ENCODE results near the gene DUSP28.
"Not testable (repeated sequence)": the region's sequence is repeated elsewhere in the genome, so short reads cannot be mapped to it uniquely, and the experiment has no call there.

The DUSP28 gene

GRCh38 chr2:240560480-240561324 lies 545 bp downstream of the DUSP28 start:
- peak; percentile 99 to 100 (median 100) for DNase-seq (ENCODE audit: low read depth in 3 of 3)

- no peak for DNase-seq (ENCODE audit: low read depth in 3 of 3)
These were observed 1.3 kb downstream of the DUSP28 start for GRCh38 chr2:240561325-240561971.

- not testable (repeated sequence) for DNase-seq (ENCODE audit: low read depth in 3 of 3)
These were observed 3.1 kb downstream of the DUSP28 start for GRCh38 chr2:240563231-240563630.

GRCh38 chr2:240563951-240564560 lies 3.9 kb downstream of the DUSP28 start:
- no peak for DNase-seq (ENCODE audit: low read depth in 3 of 3)

- no peak for DNase-seq (ENCODE audit: low read depth in 3 of 3)
These were observed 4.6 kb downstream of the DUSP28 start for GRCh38 chr2:240564561-240565332.

- peak; percentile 69 to 81 (median 76) for DNase-seq (ENCODE audit: low read depth in 3 of 3)
These were observed 5.4 kb downstream of the DUSP28 start for GRCh38 chr2:240565333-240566202.

GRCh38 chr2:240566203-240567136 lies 6.3 kb downstream of the DUSP28 start:
- DNase-seq (ENCODE audit: low read depth in 3 of 3) = peak; percentile 88 to 93 (median 89)

- DNase-seq (ENCODE audit: low read depth in 3 of 3) = no peak
These were observed 7.1 kb downstream of the DUSP28 start for GRCh38 chr2:240567137-240567871.

GRCh38 chr2:240567872-240568677 lies 7.9 kb downstream of the DUSP28 start, which contains the start of gene RNPEPL1:
RNPEPL1 (plus strand) TSS chr2:240568484; CDS start chr2:240568587, 103 bp downstream.
- no peak for DNase-seq (ENCODE audit: low read depth in 3 of 3)

GRCh38 chr2:240568678-240569522 lies 8.7 kb downstream of the DUSP28 start:
- DNase-seq (ENCODE audit: low read depth in 3 of 3) = no peak

GRCh38 chr2:240569523-240569997 lies 9.4 kb downstream of the DUSP28 start:
- no peak for DNase-seq (ENCODE audit: low read depth in 3 of 3)

GRCh38 chr2:240569998-240570530 lies 9.9 kb downstream of the DUSP28 start:
- no peak for DNase-seq (ENCODE audit: low read depth in 3 of 3)

- DNase-seq (ENCODE audit: low read depth in 3 of 3) = no peak
These were observed 10.6 kb downstream of the DUSP28 start for GRCh38 chr2:240570531-240571313.

GRCh38 chr2:240571314-240571973 lies 11.3 kb downstream of the DUSP28 start:
- DNase-seq (ENCODE audit: low read depth in 3 of 3) = no peak
